Measurements from ENCODE around the gene CRHR1. TPM values are rescaled to one million over a fixed set of nuclear protein-coding genes. Genes with fewer than 3 reads are reported as not detected.
"Not testable (repeated sequence)": the region's sequence is repeated elsewhere in the genome, so short reads cannot be mapped to it uniquely, and the experiment has no call there.

CRHR1 gene
- total RNA-seq, 2 donors from 2014 or later: 1.4 to 2.1 TPM

- no peaks in the 10 kb centered on the region for H3K4me1 ChIP-seq (replicated peaks)
- no peaks in the 10 kb centered on the region for H3K36me3 ChIP-seq
- intact Hi-C loops (cut with DNase I): no loop called here
- no peaks in the 10 kb centered on the region for H3K9me3 ChIP-seq
- no peak for DNase-seq (ENCODE audit: low spot score)
- no peak overlapping the region for H3K4me3 ChIP-seq
- WGBS: 83% methylated on average over 1 of the region's 1 CpG
- H3K27me3 ChIP-seq (replicated peaks; ENCODE audit: insufficient read depth): no peaks in the 10 kb centered on the region
- H3K27ac ChIP-seq: no peak overlapping the region
- TF ChIP-seq POLR2AphosphoS5 (IDR thresholded peaks at IDR 0.05) (no peak), POLR2A (IDR thresholded peaks at IDR 0.05) (no peak)
- TF ChIP-seq, protein P1, sequence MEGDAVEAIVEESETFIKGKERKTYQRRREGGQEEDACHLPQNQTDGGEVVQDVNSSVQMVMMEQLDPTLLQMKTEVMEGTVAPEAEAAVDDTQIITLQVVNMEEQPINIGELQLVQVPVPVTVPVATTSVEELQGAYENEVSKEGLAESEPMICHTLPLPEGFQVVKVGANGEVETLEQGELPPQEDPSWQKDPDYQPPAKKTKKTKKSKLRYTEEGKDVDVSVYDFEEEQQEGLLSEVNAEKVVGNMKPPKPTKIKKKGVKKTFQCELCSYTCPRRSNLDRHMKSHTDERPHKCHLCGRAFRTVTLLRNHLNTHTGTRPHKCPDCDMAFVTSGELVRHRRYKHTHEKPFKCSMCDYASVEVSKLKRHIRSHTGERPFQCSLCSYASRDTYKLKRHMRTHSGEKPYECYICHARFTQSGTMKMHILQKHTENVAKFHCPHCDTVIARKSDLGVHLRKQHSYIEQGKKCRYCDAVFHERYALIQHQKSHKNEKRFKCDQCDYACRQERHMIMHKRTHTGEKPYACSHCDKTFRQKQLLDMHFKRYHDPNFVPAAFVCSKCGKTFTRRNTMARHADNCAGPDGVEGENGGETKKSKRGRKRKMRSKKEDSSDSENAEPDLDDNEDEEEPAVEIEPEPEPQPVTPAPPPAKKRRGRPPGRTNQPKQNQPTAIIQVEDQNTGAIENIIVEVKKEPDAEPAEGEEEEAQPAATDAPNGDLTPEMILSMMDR (IDR thresholded peaks at IDR 0.05): no peak
These were observed 41.9 kb upstream of the CRHR1 start for GRCh38 chr17:45742251-45742650.

- no peak for DNase-seq (ENCODE audit: low spot score)
- Histone ChIP-seq H3K27me3 (replicated peaks; ENCODE audit: insufficient read depth) (no peaks in the 10 kb centered on the region), H3K36me3 (no peaks in the 10 kb centered on the region), H3K4me3 (no peak overlapping the region), H3K9me3 (no peaks in the 10 kb centered on the region), H3K4me1 (replicated peaks) (no peaks in the 10 kb centered on the region), H3K27ac (no peak overlapping the region)
- WGBS: 69% methylated on average over 4 of the region's 4 CpGs
- intact Hi-C loops (cut with DNase I): no loop called here
- TF ChIP-seq, protein P1 (IDR thresholded peaks at IDR 0.05): no peak
These were observed 40.3 kb upstream of the CRHR1 start for GRCh38 chr17:45743626-45744326.

GRCh38 chr17:45744826-45745225 is 39.3 kb upstream of the CRHR1 start:
- H3K36me3 ChIP-seq; H3K27ac ChIP-seq; H3K4me1 ChIP-seq (replicated peaks); DNase-seq (ENCODE audit: low spot score); intact Hi-C loops (cut with DNase I); H3K27me3 ChIP-seq (replicated peaks; ENCODE audit: insufficient read depth); H3K4me3 ChIP-seq; H3K9me3 ChIP-seq: not testable (repeated sequence)
- WGBS: 69% methylated on average over 4 of the region's 4 CpGs

GRCh38 chr17:45745601-45746494 is 38.3 kb upstream of the CRHR1 start:
- H3K4me1 ChIP-seq (replicated peaks): no peaks in the 10 kb centered on the region
- no peak overlapping the region for H3K4me3 ChIP-seq
- no peak for DNase-seq (ENCODE audit: low spot score)
- no peak overlapping the region for H3K27ac ChIP-seq
- intact Hi-C loops (cut with DNase I): no loop called here
- H3K9me3 ChIP-seq: no peaks in the 10 kb centered on the region
- WGBS: 58% methylated on average over 11 of the region's 11 CpGs
- H3K36me3 ChIP-seq: no peaks in the 10 kb centered on the region
- no peaks in the 10 kb centered on the region for H3K27me3 ChIP-seq (replicated peaks; ENCODE audit: insufficient read depth)
- TF ChIP-seq POLR2A (IDR thresholded peaks at IDR 0.05) (no peak), POLR2AphosphoS5 (IDR thresholded peaks at IDR 0.05) (no peak)
- TF ChIP-seq, protein P1 (IDR thresholded peaks at IDR 0.05): no peak

DNA sequence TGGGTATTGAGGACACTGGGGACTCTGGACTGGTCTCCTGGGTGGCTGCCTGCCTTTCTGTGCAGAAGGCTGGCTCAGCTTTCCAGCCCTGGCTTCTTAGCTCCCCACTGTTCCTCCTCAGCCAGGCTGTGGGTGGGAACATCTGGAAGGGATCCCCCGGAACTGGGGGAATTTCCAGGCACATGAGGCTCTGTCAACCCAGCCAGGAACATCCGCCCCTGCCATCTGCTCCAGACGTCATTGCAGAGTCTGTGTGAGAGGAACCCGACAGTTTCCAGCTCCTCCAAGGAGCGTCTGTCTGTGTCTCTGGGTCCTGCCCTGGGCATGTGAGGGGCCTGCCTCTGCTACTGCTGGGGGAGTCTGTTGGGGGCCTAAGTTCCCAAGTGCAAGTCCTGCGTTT is 36.2 kb upstream of the CRHR1 start:
- Histone ChIP-seq H3K4me1 (replicated peaks) (no peaks in the 10 kb centered on the region), H3K27me3 (replicated peaks; ENCODE audit: insufficient read depth) (no peaks in the 10 kb centered on the region), H3K36me3 (no peaks in the 10 kb centered on the region), H3K4me3 (no peak overlapping the region), H3K27ac (no peak overlapping the region), H3K9me3 (no peaks in the 10 kb centered on the region)
- WGBS: 58% methylated on average over 6 of the region's 6 CpGs
- DNase-seq (ENCODE audit: low spot score): no peak
- no peak for TF ChIP-seq POLR2A (IDR thresholded peaks at IDR 0.05)
- TF ChIP-seq, protein P1 (IDR thresholded peaks at IDR 0.05): no peak
- TF ChIP-seq POLR2AphosphoS5 (IDR thresholded peaks at IDR 0.05): no peak
- intact Hi-C loops (cut with DNase I): no loop called here
